Stomach (tissue), 9 donors: ENCODE data around the gene PLCH2. TPM values are rescaled to one million over a fixed set of nuclear protein-coding genes. Genes with fewer than 3 reads are reported as not detected.

Experiments
- DNase-seq, 2 donors: peaks; one replicate each; pipeline versions ENCODE4 v3.0.0 to v3.0.0-alpha.2; 2013 to 2019
- H3K27ac ChIP-seq, 5 donors: fragments of 200-600 bp in 4 of 5; sonication (generic) in 4 of 5; one replicate each; pipeline ENCODE4 v1.5.1; 2013 to 2019; ENCODE audit warnings: mild to moderate bottlenecking in 1 of 5, moderate library complexity in 1 of 5
- H3K27me3 ChIP-seq, 3 donors: fragments of 200-600 bp; sonication (generic); one replicate each; pipeline ENCODE4 v1.5.1; 2017 to 2019; ENCODE audit warnings: mixed run types in 1 of 3
- H3K36me3 ChIP-seq, 4 donors: fragments of 200-600 bp; sonication (generic); 1 replicate in 3 of 4; 2 replicates in 1 of 4; pipeline ENCODE4 v1.5.1; 2016 to 2019
- H3K4me1 ChIP-seq, 4 donors: fragments of 200-600 bp; sonication (generic); one replicate each; pipeline ENCODE4 v1.5.1; 2016 to 2019
- H3K4me3 ChIP-seq, 4 donors: fragments of 200-600 bp; sonication (generic) in 3 of 4; one replicate each; pipeline ENCODE4 v1.5.1; 2016 to 2019; ENCODE audit warnings: mild to moderate bottlenecking in 1 of 4
- H3K9me3 ChIP-seq, 4 donors: fragments of 200-600 bp; sonication (generic); one replicate each; pipeline ENCODE4 v1.5.1; 2016 to 2019
- EP300 ChIP-seq: sonication (generic); formaldehyde crosslinking; IDR thresholded peaks from one replicate; pipeline ENCODE4 v1.6.1; 2017; ENCODE audit warnings: antibody characterized with exemption
- POLR2A ChIP-seq, 4 donors: fragments of 450-650 bp; IDR thresholded peaks; one replicate each; pipeline ENCODE4 v1.6.1; 2016; ENCODE audit warnings: antibody characterized with exemption in 4 of 4, control low read depth in 2 of 4, mild to moderate bottlenecking in 1 of 4, moderate library complexity in 1 of 4
- POLR2AphosphoS5 ChIP-seq, 3 donors: sonication (generic); formaldehyde crosslinking; IDR thresholded peaks; one replicate each; pipeline ENCODE4 v1.6.1; 2016; ENCODE audit warnings: antibody characterized with exemption in 3 of 3
- WGBS, 5 donors: extraction: QIAGEN DNeasy Blood & Tissue Kit in 3 of 5; methylation state at CpG; one replicate each; pipeline versions ENCODE4 v1.1.5 to v1.1.7; 2013 to 2018; 5-methylcytosine and 5-hydroxymethylcytosine counted together
- intact Hi-C: fragments of 100-400 bp; cut with DNase I; formaldehyde crosslinking; loops from one replicate; pipeline ENCODE4 v1.15.1; 2023; ENCODE audit warnings: low total_unique reads
- polyA plus RNA-seq, 3 donors: library from polyadenylated mRNA; stranded (reverse); fragments of 200-250 nt; gene quantifications; one replicate each; pipeline ENCODE4 v1.2.3, GENCODE V29; 2013
- total RNA-seq, 5 donors: library from RNA; depleted of rRNA; stranded (reverse); fragments of >200 nt; gene quantifications; one replicate each; pipeline versions ENCODE4 v1.1.0 to v1.2.3, GENCODE V29; 2014 to 2016
- TF ChIP-seq, protein P1 (sequence below), 7 experiments: fragments of 450-650 bp in 4 of 7; fragments of 200-600 bp in 3 of 7; sonication (generic) in 3 of 7; IDR thresholded peaks; one replicate each; pipeline ENCODE4 v1.5.1; 2016 to 2019; ENCODE audit warnings: antibody characterized with exemption in 7 of 7, control low read depth in 2 of 7, mild to moderate bottlenecking in 1 of 7
- donor health status: healthy with polysubstance abuse.
- donor health status: Bipolar disorder and iron deficiency.
- donor health status: healthy.

PLCH2 gene
- total and polyA plus RNA-seq, 8 donors = 0.55 to 24.9 (median 1.0) TPM; not detected in 2

DNA sequence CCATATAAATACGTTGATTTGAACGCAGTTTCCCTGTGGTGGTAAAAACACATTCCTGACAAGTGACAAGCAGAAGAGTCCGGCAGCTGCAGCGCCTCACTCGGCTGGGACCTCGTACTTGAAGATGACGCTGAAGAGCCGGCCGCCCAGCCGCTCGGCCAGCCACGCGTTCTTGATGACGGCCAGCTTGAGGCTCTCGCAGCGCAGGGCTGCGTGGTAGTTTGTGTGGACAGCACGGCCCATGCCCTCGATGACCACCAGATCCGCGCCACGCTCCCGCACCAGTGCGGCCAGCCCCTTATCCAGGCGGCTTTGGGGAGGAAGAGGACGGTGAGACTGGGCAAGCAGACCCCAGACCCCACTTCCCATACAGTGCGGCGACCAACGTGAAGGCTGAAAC lies 32.7 kb downstream of the PLCH2 start:
- Histone ChIP-seq H3K27ac (no peak overlapping the region), H3K27me3 (peaks cover 4 to 28% (median 26%) of the 10 kb centered on the region in 3 donors), H3K36me3 (peaks cover 57 to 67% (median 65%) of the 10 kb centered on the region in 4 donors), H3K4me3 (no peak overlapping the region), H3K4me1 (peaks cover 0 to 32% (median 4%) of the 10 kb centered on the region in 4 donors), H3K9me3 (no peaks in the 10 kb centered on the region)
- intact Hi-C loops = no loop called here
- DNase-seq = no peak
- WGBS, 5 donors = 93 to 95% (median 94%) methylated on average over 23 to 29 of the region's 29 CpGs
- no peak for TF ChIP-seq POLR2A (IDR thresholded peaks at IDR 0.05)
- TF ChIP-seq EP300 = no peak
- TF ChIP-seq, protein P1, sequence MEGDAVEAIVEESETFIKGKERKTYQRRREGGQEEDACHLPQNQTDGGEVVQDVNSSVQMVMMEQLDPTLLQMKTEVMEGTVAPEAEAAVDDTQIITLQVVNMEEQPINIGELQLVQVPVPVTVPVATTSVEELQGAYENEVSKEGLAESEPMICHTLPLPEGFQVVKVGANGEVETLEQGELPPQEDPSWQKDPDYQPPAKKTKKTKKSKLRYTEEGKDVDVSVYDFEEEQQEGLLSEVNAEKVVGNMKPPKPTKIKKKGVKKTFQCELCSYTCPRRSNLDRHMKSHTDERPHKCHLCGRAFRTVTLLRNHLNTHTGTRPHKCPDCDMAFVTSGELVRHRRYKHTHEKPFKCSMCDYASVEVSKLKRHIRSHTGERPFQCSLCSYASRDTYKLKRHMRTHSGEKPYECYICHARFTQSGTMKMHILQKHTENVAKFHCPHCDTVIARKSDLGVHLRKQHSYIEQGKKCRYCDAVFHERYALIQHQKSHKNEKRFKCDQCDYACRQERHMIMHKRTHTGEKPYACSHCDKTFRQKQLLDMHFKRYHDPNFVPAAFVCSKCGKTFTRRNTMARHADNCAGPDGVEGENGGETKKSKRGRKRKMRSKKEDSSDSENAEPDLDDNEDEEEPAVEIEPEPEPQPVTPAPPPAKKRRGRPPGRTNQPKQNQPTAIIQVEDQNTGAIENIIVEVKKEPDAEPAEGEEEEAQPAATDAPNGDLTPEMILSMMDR (IDR thresholded peaks at IDR 0.05) = no peak
- TF ChIP-seq POLR2AphosphoS5 (IDR thresholded peaks at IDR 0.05) = no peak

DNA sequence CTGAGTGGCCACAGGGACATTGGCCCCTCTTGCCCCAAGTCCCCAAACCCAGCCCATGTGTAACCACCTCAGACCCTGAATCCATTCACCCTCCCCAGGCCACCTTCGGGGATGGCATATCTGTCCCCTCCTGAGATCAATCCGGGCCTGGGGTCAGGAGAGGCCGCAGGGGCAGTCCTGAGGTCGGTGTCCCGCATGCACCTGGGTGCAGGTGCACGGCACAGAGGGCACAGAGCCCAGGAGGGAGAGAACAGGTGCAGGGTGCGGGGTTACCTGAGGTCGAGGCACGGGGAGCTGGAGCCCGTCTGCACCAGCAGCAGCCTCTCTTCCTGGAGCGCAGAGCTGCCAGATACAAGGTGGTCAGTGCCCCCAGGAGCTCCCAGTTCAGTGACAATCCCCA lies 33.5 kb downstream of the PLCH2 start:
- no peak for DNase-seq
- peaks cover 0 to 19% (median 18%) of the 10 kb centered on the region in 3 donors for H3K27me3 ChIP-seq
- H3K36me3 ChIP-seq = peaks cover 64 to 76% (median 73%) of the 10 kb centered on the region in 4 donors
- H3K4me3 ChIP-seq = no peak overlapping the region
- peaks cover 0 to 23% (median 2%) of the 10 kb centered on the region in 4 donors for H3K4me1 ChIP-seq
- intact Hi-C loops = no loop called here
- WGBS, 5 donors = 82 to 93% (median 84%) methylated on average over 10 to 11 of the region's 11 CpGs
- H3K9me3 ChIP-seq = no peaks in the 10 kb centered on the region
- no peak overlapping the region for H3K27ac ChIP-seq
- TF ChIP-seq POLR2AphosphoS5 (IDR thresholded peaks at IDR 0.05) = no peak

- TF ChIP-seq EP300 = no peak
- TF ChIP-seq POLR2AphosphoS5 (IDR thresholded peaks at IDR 0.05) = no peak
- TF ChIP-seq, protein P1 (IDR thresholded peaks at IDR 0.05) = no peak
- no peak for TF ChIP-seq POLR2A (IDR thresholded peaks at IDR 0.05)
- no peak overlapping the region for H3K4me3 ChIP-seq
- peaks cover 0 to 14% (median under 1%) of the 10 kb centered on the region in 4 donors for H3K4me1 ChIP-seq
- H3K36me3 ChIP-seq = peaks cover 71 to 85% (median 83%) of the 10 kb centered on the region in 4 donors
- DNase-seq = no peak
- no peak overlapping the region for H3K27ac ChIP-seq
- WGBS, 5 donors = 87 to 94% (median 93%) methylated on average over 21 to 27 of the region's 27 CpGs
- peaks cover 0 to 10% (median 8%) of the 10 kb centered on the region in 3 donors for H3K27me3 ChIP-seq
- intact Hi-C loops = no loop called here
- H3K9me3 ChIP-seq = no peaks in the 10 kb centered on the region
Measured at GRCh38 chr1:2510366-2511155, 34.5 kb downstream of the PLCH2 start.

DNA sequence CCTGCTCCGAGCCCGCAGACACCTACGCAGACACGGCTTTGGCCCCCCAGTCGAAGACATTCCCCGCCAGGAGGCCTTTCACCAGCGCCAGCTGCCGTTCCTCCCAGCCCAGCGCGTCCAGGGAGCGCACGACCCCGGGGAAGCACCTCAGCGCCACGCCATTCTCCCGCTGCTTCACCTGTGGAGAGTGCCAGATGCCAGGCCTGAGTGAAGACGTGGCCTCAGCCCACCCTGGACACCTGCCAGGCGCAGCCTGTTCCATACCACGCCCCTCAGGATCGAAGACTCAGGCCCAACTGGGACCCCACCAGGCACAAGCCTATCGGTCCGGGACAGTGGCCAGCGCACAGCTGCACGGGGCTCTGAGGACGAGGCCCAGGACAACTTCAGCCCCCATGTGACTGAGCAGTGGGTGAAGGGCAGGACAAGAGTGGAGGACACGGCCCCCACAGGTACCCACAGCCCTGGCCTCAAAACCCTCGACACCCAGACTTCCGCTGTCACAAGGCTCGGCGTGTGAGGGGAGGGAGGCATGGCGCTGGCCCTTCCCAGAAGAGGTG lies 36.9 kb downstream of the PLCH2 start:
- WGBS, 5 donors = 90 to 96% (median 94%) methylated on average over 21 to 31 of the region's 31 CpGs
- TF ChIP-seq POLR2A (IDR thresholded peaks at IDR 0.05) = no peak
- TF ChIP-seq, protein P1 (IDR thresholded peaks at IDR 0.05) = no peak
- TF ChIP-seq POLR2AphosphoS5 (IDR thresholded peaks at IDR 0.05) = no peak
- TF ChIP-seq EP300 = no peak
- no peak overlapping the region for H3K4me3 ChIP-seq
- H3K4me1 ChIP-seq = no peaks in the 10 kb centered on the region
- no peaks in the 10 kb centered on the region for H3K27me3 ChIP-seq
- H3K36me3 ChIP-seq = peaks cover 91 to 100% (median 100%) of the 10 kb centered on the region in 4 donors
- H3K27ac ChIP-seq = no peak overlapping the region
- DNase-seq = no peak
- intact Hi-C loops = no loop called here
- H3K9me3 ChIP-seq = no peaks in the 10 kb centered on the region
